HG03045 (cell line): Measurements from ENCODE around the gene STOM.
A peak's percentile ranks its signal among the peaks of the same experiment; 100 is the strongest.
"Not testable (repeated sequence)": the region's sequence is repeated elsewhere in the genome, so short reads cannot be mapped to it uniquely, and the experiment has no call there.

Source experiments
- ATAC-seq: cut with Tn5 transposase; IDR thresholded peaks from one replicate; pipeline ENCODE4 v1.9.1; 2021; ENCODE audit warnings: mild to moderate bottlenecking, moderate library complexity; ENCODE audit not compliant: unreplicated experiment

The STOM gene

GRCh38 chr9:121369595-121370265 is at the start of gene STOM:
Gene STOM (minus strand): TSS chr9:121370250. CDS start chr9:121370187, 63 bp downstream.
- ATAC-seq = peak; percentile 60

GRCh38 chr9:121411993-121412392 is 41.9 kb upstream of the STOM start:
- no peak for ATAC-seq

- ATAC-seq = no peak
Observed at GRCh38 chr9:121405899-121406298, 35.8 kb upstream of the STOM start.

- ATAC-seq = no peak
Observed at GRCh38 chr9:121404906-121405305, 34.9 kb upstream of the STOM start.

DNA sequence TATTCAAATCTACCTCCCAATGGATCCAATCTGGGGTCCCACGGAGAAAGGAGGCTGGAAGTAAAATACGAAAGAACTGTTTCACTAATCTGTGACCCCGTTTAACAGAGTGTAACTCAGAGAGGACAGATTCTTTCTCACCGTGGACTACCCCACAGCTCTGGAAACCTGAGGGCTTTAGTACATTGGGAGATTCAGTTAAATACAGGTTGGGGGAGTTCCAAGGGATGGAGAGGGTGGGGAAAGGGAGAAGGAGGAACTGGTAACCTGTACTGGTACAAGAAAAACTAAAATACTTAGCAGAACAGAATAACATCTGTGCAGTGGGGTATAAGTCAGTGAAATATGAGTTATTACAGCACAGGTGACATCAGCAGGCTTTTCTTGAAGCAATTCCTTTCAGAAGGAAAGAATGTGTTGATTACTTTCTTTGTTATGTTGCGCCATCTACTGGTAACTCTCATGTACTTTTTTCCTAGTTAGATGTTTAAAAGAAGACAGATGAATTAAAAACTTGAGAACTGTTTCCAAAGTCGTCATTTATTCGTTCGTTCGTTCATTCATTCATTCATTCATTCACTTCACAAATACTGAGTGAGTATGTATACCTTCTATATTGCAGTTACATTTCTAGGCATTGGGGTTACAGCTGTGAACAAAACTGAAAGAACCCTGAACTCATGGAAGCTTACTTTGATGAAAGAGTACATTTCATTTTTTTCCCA is 30.0 kb upstream of the STOM start:
- no peak for ATAC-seq

GRCh38 chr9:121399126-121399882 is 29.3 kb upstream of the STOM start:
- no peak for ATAC-seq

DNA sequence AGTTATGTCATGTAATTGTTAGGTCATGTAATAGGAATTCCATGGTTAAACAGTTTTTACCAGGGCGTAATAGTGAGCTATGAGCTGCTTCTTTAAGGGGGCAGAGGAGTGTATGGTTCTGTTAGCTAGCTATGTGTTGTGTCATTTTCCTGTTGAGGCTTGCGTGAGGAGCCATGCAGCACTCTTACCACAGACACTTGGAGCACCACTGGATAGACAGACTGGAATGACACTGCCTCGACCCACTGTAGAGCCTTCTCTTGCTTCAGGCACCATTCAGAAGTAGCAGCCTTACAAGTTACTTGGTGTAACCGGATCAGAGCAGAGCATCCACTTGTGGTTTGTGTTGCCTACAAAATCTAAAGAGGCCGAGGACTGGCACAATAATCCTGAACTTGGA is 28.3 kb upstream of the STOM start:
- ATAC-seq = no peak

GRCh38 chr9:121397277-121397676 is 27.2 kb upstream of the STOM start:
- not testable (repeated sequence) for ATAC-seq

DNA sequence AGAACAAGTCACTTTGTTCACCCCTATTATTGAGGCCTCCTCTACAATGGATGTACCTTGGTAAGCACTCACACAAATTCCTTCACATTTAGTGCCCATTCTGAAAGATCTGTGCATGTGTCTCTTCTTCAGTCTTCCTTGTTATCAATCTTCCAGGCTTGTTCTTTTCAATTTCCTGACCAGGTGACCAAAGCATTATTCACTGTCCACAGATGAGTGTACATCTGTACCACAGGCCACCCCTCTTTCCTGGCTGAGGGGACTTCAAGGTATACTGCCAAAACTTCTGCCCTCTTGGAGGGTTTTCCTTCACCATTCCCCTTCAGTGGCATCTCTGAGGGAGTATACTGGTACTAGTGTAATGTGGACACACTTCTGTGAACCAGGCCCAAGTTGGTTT is 25.5 kb upstream of the STOM start:
- ATAC-seq = no peak

DNA sequence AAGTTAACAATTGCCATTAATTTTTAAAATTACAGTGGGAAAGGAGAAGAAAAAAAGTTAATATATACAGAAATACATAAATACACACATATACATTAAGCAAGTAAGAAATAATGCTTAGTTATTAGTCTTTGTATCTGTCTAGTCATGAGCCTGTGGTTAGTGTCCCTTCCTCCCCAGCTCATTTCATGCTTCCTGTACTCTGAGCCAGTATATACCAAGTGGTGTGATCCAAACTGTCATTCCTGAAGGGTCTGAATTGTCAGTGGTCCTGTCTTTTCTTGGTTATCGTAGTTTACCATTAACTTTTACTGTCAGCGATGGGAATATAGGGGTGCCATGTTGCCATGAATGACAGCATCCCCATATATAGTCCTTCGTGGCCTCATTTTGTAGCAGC is 24.2 kb upstream of the STOM start:
- ATAC-seq = no peak

DNA sequence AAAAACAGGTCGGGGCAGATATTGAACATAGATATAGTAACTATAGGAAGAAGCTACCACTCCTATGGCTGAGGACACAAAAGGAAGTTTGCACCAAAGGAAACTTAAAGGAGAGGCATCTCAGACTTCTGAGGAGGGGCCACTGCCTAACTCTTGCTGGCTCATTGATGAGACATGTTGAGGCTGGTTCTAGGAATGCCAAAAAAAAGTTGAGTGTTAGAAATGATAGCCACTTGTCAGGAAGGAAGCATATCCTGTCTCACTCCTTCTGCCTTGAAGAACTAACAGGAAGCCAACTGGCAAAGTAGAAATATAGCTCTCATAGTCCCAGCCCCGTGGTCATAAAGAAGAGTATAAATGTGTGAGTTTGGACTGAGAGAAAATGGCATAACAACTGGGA is 23.3 kb upstream of the STOM start:
- ATAC-seq = no peak

GRCh38 chr9:121390372-121390771 is 20.3 kb upstream of the STOM start:
- ATAC-seq = no peak

DNA sequence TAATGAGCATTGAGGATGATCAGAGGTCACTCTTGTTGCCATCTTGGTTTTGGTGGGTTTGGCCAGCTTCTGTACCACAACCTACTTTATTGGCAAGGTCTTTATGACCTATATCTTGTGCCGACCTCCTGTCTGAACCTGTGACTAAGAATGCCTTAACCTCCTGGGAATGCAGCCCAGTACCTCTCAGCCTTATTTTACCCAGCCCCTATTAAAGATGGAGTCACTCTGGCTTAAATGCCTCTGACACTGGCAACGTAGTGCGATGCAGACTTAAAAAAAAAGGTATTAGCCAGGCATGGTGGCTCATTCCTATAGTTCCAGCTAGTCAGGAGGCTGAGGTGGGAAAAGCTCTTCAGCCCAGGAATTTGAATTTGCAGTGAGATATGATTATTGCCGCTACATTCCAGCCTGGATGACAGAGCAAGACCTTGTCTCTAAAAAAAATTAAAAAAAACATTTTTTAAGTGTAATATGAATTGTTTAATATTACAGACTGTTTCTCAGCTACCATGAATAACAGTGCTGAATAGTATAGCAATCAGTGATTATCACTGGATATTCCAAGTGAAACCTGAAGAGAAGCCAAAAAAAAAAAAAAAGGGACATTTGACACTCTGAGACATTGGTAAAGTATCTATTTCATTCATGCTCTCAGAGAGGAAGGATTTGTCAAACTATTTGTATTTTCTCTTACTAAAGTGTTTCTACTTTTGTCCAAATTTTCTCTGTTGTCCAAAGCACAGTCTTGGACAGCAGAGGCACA is 18.3 kb upstream of the STOM start:
- no peak for ATAC-seq

- no peak for ATAC-seq
Observed at GRCh38 chr9:121386442-121387175, 16.6 kb upstream of the STOM start.

GRCh38 chr9:121383715-121384114 is 13.7 kb upstream of the STOM start:
- ATAC-seq = no peak

GRCh38 chr9:121380846-121381245 is 10.8 kb upstream of the STOM start:
- no peak for ATAC-seq

- no peak for ATAC-seq
Observed at GRCh38 chr9:121376214-121376830, 6.3 kb upstream of the STOM start.

DNA sequence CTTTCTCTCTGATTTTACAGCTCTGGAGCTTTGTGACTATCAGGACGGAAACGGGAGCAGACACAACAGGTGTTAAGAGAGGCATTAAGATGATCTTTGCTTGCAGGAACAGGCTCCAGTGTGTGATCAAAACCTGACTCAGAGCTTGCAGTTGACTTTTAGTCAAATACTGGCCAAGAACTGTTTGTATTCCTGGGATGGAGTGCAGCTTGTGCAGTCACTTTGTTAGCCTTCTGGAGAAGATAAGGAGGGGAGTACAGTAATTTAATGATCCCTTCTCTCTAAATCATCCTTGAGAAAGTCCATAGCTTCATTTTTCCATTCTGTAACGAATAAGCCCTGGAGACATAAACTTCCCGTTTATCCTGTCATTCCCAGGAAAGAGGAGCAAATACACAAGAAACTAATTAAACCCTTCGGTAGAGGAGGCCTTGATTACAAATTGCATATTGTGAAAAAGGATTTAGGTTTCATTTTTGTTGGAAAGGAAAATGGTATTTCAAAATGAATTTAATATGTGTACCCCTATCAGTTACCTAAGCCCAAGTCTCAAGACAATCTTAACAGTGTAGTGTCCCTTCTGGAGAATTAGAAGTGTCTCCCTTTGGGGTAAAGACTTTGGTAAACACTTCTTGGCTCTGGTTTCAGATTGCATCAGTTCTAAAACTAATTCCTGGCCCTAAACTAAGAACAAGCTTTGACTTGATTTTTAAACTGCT is 3.1 kb upstream of the STOM start:
- ATAC-seq = no peak

DNA sequence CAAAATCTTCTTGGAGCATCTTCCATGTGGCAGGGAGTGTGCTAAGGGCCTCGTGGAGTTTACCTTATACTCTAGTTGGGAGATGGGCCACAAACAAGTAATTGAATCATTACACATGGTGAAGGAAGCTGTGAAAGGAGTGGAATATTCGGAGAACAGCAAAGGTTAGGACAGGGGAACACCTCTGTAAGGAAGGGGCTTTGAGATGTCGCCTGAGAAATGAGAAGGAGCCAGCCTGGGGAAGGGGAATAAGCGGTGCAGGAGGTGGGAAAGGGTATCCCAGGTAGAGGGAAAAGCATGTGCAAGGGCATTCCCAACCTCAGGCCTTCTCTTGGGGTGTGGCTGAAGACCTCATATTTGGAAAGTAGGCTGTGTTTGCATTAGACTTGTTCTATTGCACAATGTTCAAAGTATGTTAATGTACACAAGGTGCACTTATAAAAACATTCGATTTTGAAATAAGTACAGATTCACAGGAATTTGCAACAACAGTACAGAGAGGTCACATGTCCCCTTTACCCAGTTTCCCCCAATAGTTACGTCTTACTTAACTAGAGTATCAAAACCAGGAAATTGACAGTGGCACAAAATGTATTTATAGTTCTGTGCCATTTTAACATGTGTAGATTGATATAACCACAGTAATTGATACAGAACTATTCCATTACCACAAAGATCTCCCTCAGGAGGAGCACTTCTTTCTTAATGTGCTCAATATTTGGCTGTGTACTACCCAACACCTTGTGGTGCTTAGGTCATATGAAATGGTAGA is 2.4 kb upstream of the STOM start:
- no peak for ATAC-seq
